Stimulated activated CD8-positive, alpha-beta memory T cell treated with anti-CD3 and anti-CD28 coated beads, Interleukin-12 subunit alpha, Interleukin-12 subunit beta, amount 100 ng/mL, for 4 hours (primary cell): Measurements from ENCODE around the gene ANKRD44.

Experiments
- DNase-seq: peaks from one replicate; pipeline ENCODE4 v3.0.0-alpha.2; 2020; ENCODE audit warnings: low read depth

The ANKRD44 gene

GRCh38 chr2:196983934-196984333 lies 326.6 kb downstream of the ANKRD44 start:
- DNase-seq, result no peak

GRCh38 chr2:196980473-196980872 lies 330.1 kb downstream of the ANKRD44 start:
- no peak for DNase-seq

GRCh38 chr2:196980001-196980400 lies 330.6 kb downstream of the ANKRD44 start:
- no peak for DNase-seq

GRCh38 chr2:196977507-196977906 lies 333.1 kb downstream of the ANKRD44 start:
- DNase-seq, result no peak

GRCh38 chr2:196974970-196975369 lies 335.6 kb downstream of the ANKRD44 start:
- DNase-seq, result no peak

- DNase-seq, result no peak
Measured at GRCh38 chr2:196971574-196972279, 338.9 kb downstream of the ANKRD44 start.

- DNase-seq, result no peak
Measured at GRCh38 chr2:196970099-196970498, 340.5 kb downstream of the ANKRD44 start.

- no peak for DNase-seq
Measured at GRCh38 chr2:196968516-196968915, 342.1 kb downstream of the ANKRD44 start.

GRCh38 chr2:196967775-196968174 lies 342.8 kb downstream of the ANKRD44 start:
- DNase-seq, result no peak

GRCh38 chr2:196967116-196967515 lies 343.5 kb downstream of the ANKRD44 start:
- no peak for DNase-seq

- no peak for DNase-seq
Measured at GRCh38 chr2:196966061-196966460, 344.5 kb downstream of the ANKRD44 start.

- no peak for DNase-seq
Measured at GRCh38 chr2:196965651-196966050, 344.9 kb downstream of the ANKRD44 start.

- DNase-seq, result no peak
Measured at GRCh38 chr2:196963961-196964360, 346.6 kb downstream of the ANKRD44 start.

- no peak for DNase-seq
Measured at GRCh38 chr2:196963043-196963442, 347.5 kb downstream of the ANKRD44 start.

- DNase-seq, result no peak
Measured at GRCh38 chr2:196962325-196962724, 348.3 kb downstream of the ANKRD44 start.

- no peak for DNase-seq
Measured at GRCh38 chr2:196961889-196962288, 348.7 kb downstream of the ANKRD44 start.

GRCh38 chr2:196959734-196960338 lies 350.7 kb downstream of the ANKRD44 start:
- DNase-seq, result no peak

- no peak for DNase-seq
Measured at GRCh38 chr2:196959281-196959680, 351.3 kb downstream of the ANKRD44 start.

- no peak for DNase-seq
Measured at GRCh38 chr2:196957881-196958525, 352.6 kb downstream of the ANKRD44 start.

GRCh38 chr2:196957442-196957841 lies 353.1 kb downstream of the ANKRD44 start:
- no peak for DNase-seq

- DNase-seq, result no peak
Measured at GRCh38 chr2:196956069-196956468, 354.5 kb downstream of the ANKRD44 start.

- DNase-seq, result no peak
Measured at GRCh38 chr2:196955036-196955435, 355.5 kb downstream of the ANKRD44 start.

GRCh38 chr2:196954001-196954400 lies 356.6 kb downstream of the ANKRD44 start:
- no peak for DNase-seq
